HepG2 (cell line): Measurements from ENCODE around the gene TOR1A. TPM values are rescaled to one million over a fixed set of nuclear protein-coding genes. Genes with fewer than 3 reads are reported as not detected.
A peak's percentile ranks its signal among the peaks of the same experiment; 100 is the strongest.

Experiments
- ERF ChIP-seq: IDR thresholded peaks from 2 replicates; pipeline ENCODE4 v1.6.1; 2018; ENCODE audit warnings: missing biosample characterization, missing genetic modification reagents
- GATAD2A ChIP-seq: IDR thresholded peaks from 2 replicates; pipeline ENCODE4 v1.6.1; 2016
- HOXA5 ChIP-seq: sonication (generic); formaldehyde crosslinking; IDR thresholded peaks from 2 replicates; pipeline ENCODE4 v1.4.0; 2020; ENCODE audit warnings: missing genetic modification reagents
- MAFG ChIP-seq: sonication (generic); formaldehyde crosslinking; IDR thresholded peaks from 2 replicates; pipeline ENCODE4 v1.5.1; 2020; ENCODE audit warnings: mild to moderate bottlenecking, missing genetic modification reagents
- POLR2AphosphoS5 ChIP-seq: IDR thresholded peaks from 2 replicates; pipeline ENCODE4 v1.6.1; 2012; ENCODE audit warnings: low read depth, low read length
- TEAD2 ChIP-seq: sonication (generic); formaldehyde crosslinking; IDR thresholded peaks from 2 replicates; pipeline ENCODE4 v1.9.0; 2021; ENCODE audit warnings: missing genetic modification reagents
- U2AF1 ChIP-seq: fragments of 200-400 bp; formaldehyde crosslinking; optimal IDR thresholded peaks from 2 replicates; pipeline ENCODE3; 2017; ENCODE audit warnings: mild to moderate bottlenecking, low read depth, low read length
- YEATS2 ChIP-seq: sonication (generic); formaldehyde crosslinking; IDR thresholded peaks from 2 replicates; pipeline ENCODE4 v1.4.0; 2020; ENCODE audit warnings: missing genetic modification reagents, borderline replicate concordance
- ZNF235 ChIP-seq: sonication (generic); formaldehyde crosslinking; IDR thresholded peaks from 2 replicates; pipeline ENCODE4 v1.8.1; 2023; ENCODE audit warnings: mild to moderate bottlenecking, missing genetic modification reagents, borderline replicate concordance
- ZNF556 ChIP-seq: sonication (generic); formaldehyde crosslinking; IDR thresholded peaks from 2 replicates; pipeline ENCODE4 v1.4.0; 2020; ENCODE audit warnings: mild to moderate bottlenecking, missing genetic modification reagents, borderline replicate concordance
- ZNF564 ChIP-seq: sonication (generic); formaldehyde crosslinking; IDR thresholded peaks from 2 replicates; pipeline ENCODE4 v1.8.1; 2023; ENCODE audit warnings: mild to moderate bottlenecking, missing genetic modification reagents
- ZSCAN9 ChIP-seq: IDR thresholded peaks from 2 replicates; pipeline ENCODE4 v1.6.1; 2016; ENCODE audit warnings: borderline replicate concordance
- polyA plus RNA-seq, 8 experiments: library from polyadenylated mRNA; depleted of rRNA in 3 of 8; stranded (reverse) in 7 of 8; unstranded in 1 of 8; fragments of >200 nt; fragmentation: Illumina TruSeq in 4 of 8; extraction: Trizol in 4 of 8; gene quantifications; 2 replicates each; pipeline versions ENCODE4 v1.2.1 to v1.2.3, GENCODE V29; 2011 to 2016; ENCODE audit warnings: low read depth in 4 of 8, missing spikeins in 1 of 8, mixed read lengths in 1 of 8; ENCODE audit not compliant: insufficient read depth in 1 of 8
- total RNA-seq, 5 experiments: library from RNA; depleted of rRNA; stranded (reverse); fragments of >200 nt; fragmentation: Illumina TruSeq; extraction: Trizol; gene quantifications; 2 replicates each; pipeline ENCODE4 v1.2.3, GENCODE V29; 2016; ENCODE audit warnings: low read depth in 1 of 5
- TF ChIP-seq, protein P1 (sequence below): sonication (generic); formaldehyde crosslinking; IDR thresholded peaks from 2 replicates; pipeline ENCODE4 v1.4.0; 2020; ENCODE audit warnings: missing genetic modification reagents
- TF ChIP-seq, protein P2 (sequence below): sonication (generic); formaldehyde crosslinking; IDR thresholded peaks from 2 replicates; pipeline ENCODE4 v1.4.0; 2020; ENCODE audit warnings: mild to moderate bottlenecking, missing genetic modification reagents
- TF ChIP-seq, protein P3 (sequence below), 2 experiments: IDR thresholded peaks; 2 replicates each; pipeline ENCODE4 v1.6.1; 2011 to 2012; ENCODE audit warnings: low read length in 2 of 2, borderline replicate concordance in 1 of 2, low read depth in 1 of 2, mild to moderate bottlenecking in 1 of 2, moderate library complexity in 1 of 2
- TF ChIP-seq, protein P4 (sequence below): sonication (generic); formaldehyde crosslinking; IDR thresholded peaks from 2 replicates; pipeline ENCODE4 v1.5.0; 2020; ENCODE audit warnings: mild to moderate bottlenecking, missing genetic modification reagents, borderline replicate concordance

Gene TOR1A
- total and polyA plus RNA-seq, 2 of the 13 experiments (the other 11 are each of a cell fraction or from before 2014, with no cell fraction given) = 31.6 to 41.4 TPM

DNA sequence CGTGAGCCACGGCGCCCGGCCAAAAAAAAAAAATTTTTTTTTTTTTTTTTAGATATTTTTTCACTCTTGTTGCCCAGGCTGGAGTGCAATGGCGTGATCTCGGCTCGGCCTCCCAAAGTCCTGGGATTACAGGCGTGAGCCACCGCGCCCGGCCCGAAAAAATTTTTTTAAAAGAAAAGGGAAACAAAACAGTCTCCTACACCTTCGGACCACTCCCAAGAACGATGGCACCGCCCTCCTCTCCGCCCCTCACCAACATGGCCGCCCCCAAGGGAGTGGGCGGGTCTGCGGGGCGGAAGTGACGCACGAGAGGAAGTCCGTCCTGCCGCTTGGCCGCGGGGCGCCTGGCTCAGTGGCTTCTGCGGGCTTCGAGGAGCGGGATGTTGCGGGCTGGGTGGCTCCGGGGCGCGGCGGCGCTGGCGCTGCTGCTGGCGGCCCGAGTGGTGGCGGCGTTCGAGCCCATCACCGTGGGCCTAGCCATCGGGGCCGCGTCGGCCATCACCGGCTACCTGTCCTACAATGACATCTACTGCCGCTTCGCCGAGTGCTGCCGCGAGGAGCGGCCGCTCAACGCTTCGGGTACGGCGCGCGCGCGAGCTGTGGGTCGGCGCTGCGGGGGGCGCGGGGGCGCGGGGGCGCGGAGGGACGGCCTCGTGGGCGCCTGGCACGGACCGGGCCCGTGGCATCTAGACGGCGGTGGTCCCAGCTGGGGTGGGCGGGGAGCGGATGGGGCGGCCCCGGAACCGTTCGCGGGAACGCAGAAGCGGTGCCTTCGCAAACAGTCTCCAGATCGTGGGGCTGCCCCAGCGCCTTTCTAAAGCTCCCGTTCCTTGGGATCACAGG is 20.9 kb downstream of the TOR1A start, which contains the start of gene TOR1B (continued):
- TF ChIP-seq, protein P1, sequence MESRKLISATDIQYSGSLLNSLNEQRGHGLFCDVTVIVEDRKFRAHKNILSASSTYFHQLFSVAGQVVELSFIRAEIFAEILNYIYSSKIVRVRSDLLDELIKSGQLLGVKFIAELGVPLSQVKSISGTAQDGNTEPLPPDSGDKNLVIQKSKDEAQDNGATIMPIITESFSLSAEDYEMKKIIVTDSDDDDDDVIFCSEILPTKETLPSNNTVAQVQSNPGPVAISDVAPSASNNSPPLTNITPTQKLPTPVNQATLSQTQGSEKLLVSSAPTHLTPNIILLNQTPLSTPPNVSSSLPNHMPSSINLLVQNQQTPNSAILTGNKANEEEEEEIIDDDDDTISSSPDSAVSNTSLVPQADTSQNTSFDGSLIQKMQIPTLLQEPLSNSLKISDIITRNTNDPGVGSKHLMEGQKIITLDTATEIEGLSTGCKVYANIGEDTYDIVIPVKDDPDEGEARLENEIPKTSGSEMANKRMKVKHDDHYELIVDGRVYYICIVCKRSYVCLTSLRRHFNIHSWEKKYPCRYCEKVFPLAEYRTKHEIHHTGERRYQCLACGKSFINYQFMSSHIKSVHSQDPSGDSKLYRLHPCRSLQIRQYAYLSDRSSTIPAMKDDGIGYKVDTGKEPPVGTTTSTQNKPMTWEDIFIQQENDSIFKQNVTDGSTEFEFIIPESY = 0 out of 2 replicates have a peak, but pooled peaks have one; percentile 21
- TF ChIP-seq, protein P2, sequence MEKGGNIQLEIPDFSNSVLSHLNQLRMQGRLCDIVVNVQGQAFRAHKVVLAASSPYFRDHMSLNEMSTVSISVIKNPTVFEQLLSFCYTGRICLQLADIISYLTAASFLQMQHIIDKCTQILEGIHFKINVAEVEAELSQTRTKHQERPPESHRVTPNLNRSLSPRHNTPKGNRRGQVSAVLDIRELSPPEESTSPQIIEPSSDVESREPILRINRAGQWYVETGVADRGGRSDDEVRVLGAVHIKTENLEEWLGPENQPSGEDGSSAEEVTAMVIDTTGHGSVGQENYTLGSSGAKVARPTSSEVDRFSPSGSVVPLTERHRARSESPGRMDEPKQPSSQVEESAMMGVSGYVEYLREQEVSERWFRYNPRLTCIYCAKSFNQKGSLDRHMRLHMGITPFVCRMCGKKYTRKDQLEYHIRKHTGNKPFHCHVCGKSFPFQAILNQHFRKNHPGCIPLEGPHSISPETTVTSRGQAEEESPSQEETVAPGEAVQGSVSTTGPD (CRISPR knock-in tag) = no peak
- TF ChIP-seq, protein P3, sequence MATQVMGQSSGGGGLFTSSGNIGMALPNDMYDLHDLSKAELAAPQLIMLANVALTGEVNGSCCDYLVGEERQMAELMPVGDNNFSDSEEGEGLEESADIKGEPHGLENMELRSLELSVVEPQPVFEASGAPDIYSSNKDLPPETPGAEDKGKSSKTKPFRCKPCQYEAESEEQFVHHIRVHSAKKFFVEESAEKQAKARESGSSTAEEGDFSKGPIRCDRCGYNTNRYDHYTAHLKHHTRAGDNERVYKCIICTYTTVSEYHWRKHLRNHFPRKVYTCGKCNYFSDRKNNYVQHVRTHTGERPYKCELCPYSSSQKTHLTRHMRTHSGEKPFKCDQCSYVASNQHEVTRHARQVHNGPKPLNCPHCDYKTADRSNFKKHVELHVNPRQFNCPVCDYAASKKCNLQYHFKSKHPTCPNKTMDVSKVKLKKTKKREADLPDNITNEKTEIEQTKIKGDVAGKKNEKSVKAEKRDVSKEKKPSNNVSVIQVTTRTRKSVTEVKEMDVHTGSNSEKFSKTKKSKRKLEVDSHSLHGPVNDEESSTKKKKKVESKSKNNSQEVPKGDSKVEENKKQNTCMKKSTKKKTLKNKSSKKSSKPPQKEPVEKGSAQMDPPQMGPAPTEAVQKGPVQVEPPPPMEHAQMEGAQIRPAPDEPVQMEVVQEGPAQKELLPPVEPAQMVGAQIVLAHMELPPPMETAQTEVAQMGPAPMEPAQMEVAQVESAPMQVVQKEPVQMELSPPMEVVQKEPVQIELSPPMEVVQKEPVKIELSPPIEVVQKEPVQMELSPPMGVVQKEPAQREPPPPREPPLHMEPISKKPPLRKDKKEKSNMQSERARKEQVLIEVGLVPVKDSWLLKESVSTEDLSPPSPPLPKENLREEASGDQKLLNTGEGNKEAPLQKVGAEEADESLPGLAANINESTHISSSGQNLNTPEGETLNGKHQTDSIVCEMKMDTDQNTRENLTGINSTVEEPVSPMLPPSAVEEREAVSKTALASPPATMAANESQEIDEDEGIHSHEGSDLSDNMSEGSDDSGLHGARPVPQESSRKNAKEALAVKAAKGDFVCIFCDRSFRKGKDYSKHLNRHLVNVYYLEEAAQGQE (IDR thresholded peaks at IDR 0.05; ENCODE audit: borderline replicate concordance in 1 of 2, low read depth in 1 of 2, low read length in 2 of 2) = no peak
- peak; percentile 39; the same call in 1 of the 2 replicates for TF ChIP-seq GATAD2A (CRISPR knock-in tag)
- TF ChIP-seq TEAD2 (CRISPR knock-in tag) = no peak
- peak; percentile 75; the same call in 1 of the 2 replicates for TF ChIP-seq ZNF556
- TF ChIP-seq U2AF1 = no peak
- TF ChIP-seq HOXA5 (CRISPR knock-in tag) = 0 out of 2 replicates have a peak, but pooled peaks have one; percentile 48
- TF ChIP-seq, protein P4, sequence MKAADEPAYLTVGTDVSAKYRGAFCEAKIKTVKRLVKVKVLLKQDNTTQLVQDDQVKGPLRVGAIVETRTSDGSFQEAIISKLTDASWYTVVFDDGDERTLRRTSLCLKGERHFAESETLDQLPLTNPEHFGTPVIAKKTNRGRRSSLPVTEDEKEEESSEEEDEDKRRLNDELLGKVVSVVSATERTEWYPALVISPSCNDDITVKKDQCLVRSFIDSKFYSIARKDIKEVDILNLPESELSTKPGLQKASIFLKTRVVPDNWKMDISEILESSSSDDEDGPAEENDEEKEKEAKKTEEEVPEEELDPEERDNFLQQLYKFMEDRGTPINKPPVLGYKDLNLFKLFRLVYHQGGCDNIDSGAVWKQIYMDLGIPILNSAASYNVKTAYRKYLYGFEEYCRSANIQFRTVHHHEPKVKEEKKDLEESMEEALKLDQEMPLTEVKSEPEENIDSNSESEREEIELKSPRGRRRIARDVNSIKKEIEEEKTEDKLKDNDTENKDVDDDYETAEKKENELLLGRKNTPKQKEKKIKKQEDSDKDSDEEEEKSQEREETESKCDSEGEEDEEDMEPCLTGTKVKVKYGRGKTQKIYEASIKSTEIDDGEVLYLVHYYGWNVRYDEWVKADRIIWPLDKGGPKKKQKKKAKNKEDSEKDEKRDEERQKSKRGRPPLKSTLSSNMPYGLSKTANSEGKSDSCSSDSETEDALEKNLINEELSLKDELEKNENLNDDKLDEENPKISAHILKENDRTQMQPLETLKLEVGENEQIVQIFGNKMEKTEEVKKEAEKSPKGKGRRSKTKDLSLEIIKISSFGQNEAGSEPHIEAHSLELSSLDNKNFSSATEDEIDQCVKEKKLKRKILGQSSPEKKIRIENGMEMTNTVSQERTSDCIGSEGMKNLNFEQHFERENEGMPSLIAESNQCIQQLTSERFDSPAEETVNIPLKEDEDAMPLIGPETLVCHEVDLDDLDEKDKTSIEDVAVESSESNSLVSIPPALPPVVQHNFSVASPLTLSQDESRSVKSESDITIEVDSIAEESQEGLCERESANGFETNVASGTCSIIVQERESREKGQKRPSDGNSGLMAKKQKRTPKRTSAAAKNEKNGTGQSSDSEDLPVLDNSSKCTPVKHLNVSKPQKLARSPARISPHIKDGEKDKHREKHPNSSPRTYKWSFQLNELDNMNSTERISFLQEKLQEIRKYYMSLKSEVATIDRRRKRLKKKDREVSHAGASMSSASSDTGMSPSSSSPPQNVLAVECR (CRISPR knock-in tag) = peak; percentile 91; the same call in 1 of the 2 replicates
- TF ChIP-seq ERF (CRISPR knock-in tag) = peak; percentile 84
- TF ChIP-seq YEATS2 (CRISPR knock-in tag) = peak; percentile 69; the same call in 1 of the 2 replicates
- TF ChIP-seq POLR2AphosphoS5 = peak; percentile 84
- TF ChIP-seq ZNF235 = no peak
- no peak for TF ChIP-seq MAFG (CRISPR knock-in tag)
- no peak for TF ChIP-seq ZNF564 (CRISPR knock-in tag)
- 0 out of 2 replicates have a peak, but pooled peaks have one; percentile 32 for TF ChIP-seq ZSCAN9 (CRISPR knock-in tag)
